DND-41 (cell line): ENCODE measurements around the gene OXER1.

ENCODE experiments used
- ATAC-seq: fragments of 200-7000 bp; cut with Tn5 transposase; 3 replicates; pipeline ENCODE4 v1.9.1; 2021; ENCODE audit warnings: low read depth; ENCODE audit not compliant: insufficient read depth
- DNase-seq: peaks from one replicate; pipeline ENCODE4 v3.0.0-alpha.2; 2020
- H2AFZ ChIP-seq: 2 replicates; pipeline ENCODE4 v1.6.0; 2012; ENCODE audit warnings: low read depth, low read length
- H3K27ac ChIP-seq: 2 replicates; pipeline ENCODE4 v1.5.1; 2012; ENCODE audit warnings: low read length, inconsistent platforms
- H3K27me3 ChIP-seq: fragments of 200-600 bp; sonication (generic); 2 replicates; pipeline ENCODE4 v1.6.0; 2012; ENCODE audit warnings: low read length, mild to moderate bottlenecking, inconsistent platforms; ENCODE audit not compliant: insufficient read depth, poor library complexity
- H3K36me3 ChIP-seq: 2 replicates; pipeline ENCODE4 v1.5.1; 2012; ENCODE audit warnings: low read length, inconsistent platforms; ENCODE audit not compliant: insufficient read depth
- H3K4me1 ChIP-seq: 2 replicates; pipeline ENCODE4 v1.5.1; 2012; ENCODE audit warnings: mild to moderate bottlenecking, low read length; ENCODE audit not compliant: insufficient read depth
- H3K4me2 ChIP-seq: 2 replicates; pipeline ENCODE4 v1.6.0; 2012; ENCODE audit warnings: mild to moderate bottlenecking, moderate library complexity, low read length, inconsistent platforms; ENCODE audit not compliant: insufficient read depth
- H3K4me3 ChIP-seq, 2 experiments: fragments of 200-600 bp in 1 of 2; shearing (Covaris generic) in 1 of 2; 2 replicates each; pipeline ENCODE4 v1.5.1; 2012 to 2016; ENCODE audit warnings: inconsistent platforms in 2 of 2, low read length in 2 of 2, mild to moderate bottlenecking in 2 of 2, low read depth in 1 of 2, moderate library complexity in 1 of 2
- H3K79me2 ChIP-seq: 2 replicates; pipeline ENCODE4 v1.6.0; 2012; ENCODE audit warnings: low read length, inconsistent platforms; ENCODE audit not compliant: insufficient read depth
- H3K9ac ChIP-seq: 2 replicates; pipeline ENCODE4 v1.6.0; 2012; ENCODE audit warnings: low read depth, mild to moderate bottlenecking, inconsistent platforms, low read length, moderate library complexity
- H3K9me3 ChIP-seq: 2 replicates; pipeline ENCODE4 v1.5.1; 2012; ENCODE audit warnings: low read length, moderate library complexity, mild to moderate bottlenecking, inconsistent platforms; ENCODE audit not compliant: insufficient read depth, severe bottlenecking
- H4K20me1 ChIP-seq: 2 replicates; pipeline ENCODE4 v1.6.0; 2012; ENCODE audit warnings: low read length; ENCODE audit not compliant: insufficient read depth
- CTCF ChIP-seq: IDR thresholded peaks from 2 replicates; pipeline ENCODE4 v1.5.1; 2012; ENCODE audit warnings: borderline replicate concordance, low read length, moderate library complexity, mild to moderate bottlenecking; ENCODE audit not compliant: poor library complexity, severe bottlenecking; ENCODE audit errors: extremely low read depth
- EZH2 ChIP-seq: IDR thresholded peaks from 3 replicates; pipeline ENCODE4 v1.6.1; 2012; ENCODE audit warnings: borderline replicate concordance, low read depth, mild to moderate bottlenecking, moderate library complexity, low read length, inconsistent platforms; ENCODE audit not compliant: severe bottlenecking

OXER1 gene

GRCh38 chr2:42802150-42802549, 38.2 kb upstream of the OXER1 start:
- Histone ChIP-seq H2AFZ (no peak overlapping the region), H3K27me3 (no peaks in the 10 kb centered on the region), H4K20me1 (no peaks in the 10 kb centered on the region), H3K79me2 (no peaks in the 10 kb centered on the region), H3K36me3 (no peaks in the 10 kb centered on the region), H3K4me3 (no peak overlapping the region), H3K9me3 (no peaks in the 10 kb centered on the region), H3K27ac (no peak overlapping the region), H3K4me2 (no peak overlapping the region), H3K4me1 (no peaks in the 10 kb centered on the region), H3K9ac (no peak overlapping the region)
- TF ChIP-seq CTCF (peak; percentile 8), EZH2 (no peak)
- DNase-seq = no peak
- no peak for ATAC-seq

- no peak for DNase-seq
- H2AFZ ChIP-seq = no peak overlapping the region; the same call in 1 of the 2 replicates
- H3K27ac ChIP-seq = no peak overlapping the region
- no peak overlapping the region for H3K9ac ChIP-seq
- no peaks in the 10 kb centered on the region for H3K4me1 ChIP-seq
- no peak for TF ChIP-seq EZH2
- TF ChIP-seq CTCF = no peak
- no peaks in the 10 kb centered on the region for H3K79me2 ChIP-seq
- no peak for ATAC-seq
- no peaks in the 10 kb centered on the region for H3K27me3 ChIP-seq
- H4K20me1 ChIP-seq = no peaks in the 10 kb centered on the region
- no peak overlapping the region for H3K4me2 ChIP-seq
- no peaks in the 10 kb centered on the region for H3K9me3 ChIP-seq
- H3K36me3 ChIP-seq = no peaks in the 10 kb centered on the region
- H3K4me3 ChIP-seq = no peak overlapping the region
Observed at GRCh38 chr2:42801381-42801780, 37.4 kb upstream of the OXER1 start.

GRCh38 chr2:42800981-42801380, 37.0 kb upstream of the OXER1 start:
- TF ChIP-seq EZH2 = no peak
- no peak for TF ChIP-seq CTCF
- no peak overlapping the region for H3K27ac ChIP-seq

GRCh38 chr2:42800461-42800962, 36.6 kb upstream of the OXER1 start:
- Histone ChIP-seq H3K36me3 (no peaks in the 10 kb centered on the region), H3K4me2 (no peak overlapping the region), H4K20me1 (no peaks in the 10 kb centered on the region), H3K9ac (no peak overlapping the region), H2AFZ (no peak overlapping the region), H3K4me3 (no peak overlapping the region), H3K79me2 (no peaks in the 10 kb centered on the region), H3K9me3 (no peaks in the 10 kb centered on the region), H3K27ac (no peak overlapping the region), H3K4me1 (no peaks in the 10 kb centered on the region), H3K27me3 (no peaks in the 10 kb centered on the region)
- ATAC-seq = peak; percentile 81
- TF ChIP-seq CTCF = no peak
- TF ChIP-seq EZH2 = no peak
- peak; percentile 25 for DNase-seq

More at GRCh38 chr2:42800981-42801380, 37.0 kb upstream of the OXER1 start:
- no peaks in the 10 kb centered on the region for H3K9me3 ChIP-seq
- H3K4me3 ChIP-seq = no peak overlapping the region
- no peak overlapping the region for H2AFZ ChIP-seq
- H3K36me3 ChIP-seq = no peaks in the 10 kb centered on the region
- H3K4me1 ChIP-seq = no peaks in the 10 kb centered on the region
- no peak overlapping the region for H3K9ac ChIP-seq
- H3K27me3 ChIP-seq = no peaks in the 10 kb centered on the region
- DNase-seq (no peak), ATAC-seq (no peak)
- no peaks in the 10 kb centered on the region for H3K79me2 ChIP-seq
- no peak overlapping the region for H3K4me2 ChIP-seq
- no peaks in the 10 kb centered on the region for H4K20me1 ChIP-seq
